ENCODE data around the gene ABR.
"Not testable (repeated sequence)": the region's sequence is repeated elsewhere in the genome, so short reads cannot be mapped to it uniquely, and the experiment has no call there.

Gene ABR

GRCh38 chr17:1071103-1071825, 108.5 kb downstream of the ABR start:
- DNase-seq (ENCODE audit: low spot score): no peak

- DNase-seq (ENCODE audit: low spot score): no peak
Observed at GRCh38 chr17:1070411-1070810, 109.4 kb downstream of the ABR start.

GRCh38 chr17:1069847-1070246, 109.9 kb downstream of the ABR start:
- no peak for DNase-seq (ENCODE audit: low spot score)

GRCh38 chr17:1068356-1068755, 111.4 kb downstream of the ABR start:
- DNase-seq (ENCODE audit: low spot score): no peak

GRCh38 chr17:1067282-1067956, 112.4 kb downstream of the ABR start:
- DNase-seq (ENCODE audit: low spot score): no peak

GRCh38 chr17:1065416-1065815, 114.4 kb downstream of the ABR start:
- DNase-seq (ENCODE audit: low spot score): not testable (repeated sequence)

- DNase-seq (ENCODE audit: low spot score): no peak
Observed at GRCh38 chr17:1060991-1061390, 118.8 kb downstream of the ABR start.

GRCh38 chr17:1059131-1059795, 120.5 kb downstream of the ABR start:
- no peak for DNase-seq (ENCODE audit: low spot score)

GRCh38 chr17:1058423-1059130, 121.2 kb downstream of the ABR start:
- no peak for DNase-seq (ENCODE audit: low spot score)

- no peak for DNase-seq (ENCODE audit: low spot score)
Observed at GRCh38 chr17:1056761-1057160, 123.0 kb downstream of the ABR start.

GRCh38 chr17:1055751-1056645, 123.8 kb downstream of the ABR start:
- DNase-seq (ENCODE audit: low spot score): peak; percentile 82

GRCh38 chr17:1055231-1055630, 124.5 kb downstream of the ABR start:
- no peak for DNase-seq (ENCODE audit: low spot score)

GRCh38 chr17:1054656-1055055, 125.1 kb downstream of the ABR start:
- DNase-seq (ENCODE audit: low spot score): no peak

GRCh38 chr17:1053661-1054360, 126.0 kb downstream of the ABR start:
- DNase-seq (ENCODE audit: low spot score): no peak

- DNase-seq (ENCODE audit: low spot score): no peak
Observed at GRCh38 chr17:1050996-1051925, 128.5 kb downstream of the ABR start.

- no peak for DNase-seq (ENCODE audit: low spot score)
Observed at GRCh38 chr17:1050246-1050995, 129.4 kb downstream of the ABR start.

- DNase-seq (ENCODE audit: low spot score): no peak
Observed at GRCh38 chr17:1049446-1050225, 130.1 kb downstream of the ABR start.

- not testable (repeated sequence) for DNase-seq (ENCODE audit: low spot score)
Observed at GRCh38 chr17:1048516-1049115, 131.2 kb downstream of the ABR start.
